HG03457 (cell line): ENCODE results near the gene RPS23.
A peak's percentile ranks its signal among the peaks of the same experiment; 100 is the strongest.

Experiments
- ATAC-seq: cut with Tn5 transposase; IDR thresholded peaks from one replicate; pipeline ENCODE4 v1.9.1; 2021; ENCODE audit warnings: moderate number of reproducible peaks; ENCODE audit not compliant: unreplicated experiment

The RPS23 gene

GRCh38 chr5:82277987-82278710 is at the start of gene RPS23:
Gene RPS23 (minus strand): TSS chr5:82278354. CDS start chr5:82278323, 31 bp downstream.
- ATAC-seq = peak; percentile 93

- ATAC-seq = no peak
Observed at GRCh38 chr5:82327941-82328340, 49.8 kb upstream of the RPS23 start.

GRCh38 chr5:82325996-82326395 is 47.8 kb upstream of the RPS23 start:
- no peak for ATAC-seq

GRCh38 chr5:82325155-82325554 is 47.0 kb upstream of the RPS23 start:
- no peak for ATAC-seq

- no peak for ATAC-seq
Observed at GRCh38 chr5:82320966-82321365, 42.8 kb upstream of the RPS23 start.

- no peak for ATAC-seq
Observed at GRCh38 chr5:82319651-82320376, 41.7 kb upstream of the RPS23 start.

GRCh38 chr5:82319192-82319591 is 41.0 kb upstream of the RPS23 start:
- no peak for ATAC-seq

GRCh38 chr5:82314964-82315758 is 37.0 kb upstream of the RPS23 start:
- ATAC-seq = no peak

- no peak for ATAC-seq
Observed at GRCh38 chr5:82313016-82313415, 34.9 kb upstream of the RPS23 start.

GRCh38 chr5:82312373-82312856 is 34.3 kb upstream of the RPS23 start:
- ATAC-seq = no peak

- ATAC-seq = no peak
Observed at GRCh38 chr5:82309091-82309531, 31.0 kb upstream of the RPS23 start.

GRCh38 chr5:82308416-82308815 is 30.3 kb upstream of the RPS23 start:
- ATAC-seq = no peak

GRCh38 chr5:82307451-82307850 is 29.3 kb upstream of the RPS23 start:
- no peak for ATAC-seq

GRCh38 chr5:82306151-82306550 is 28.0 kb upstream of the RPS23 start:
- no peak for ATAC-seq

GRCh38 chr5:82301190-82301589 is 23.0 kb upstream of the RPS23 start:
- no peak for ATAC-seq

- ATAC-seq = no peak
Observed at GRCh38 chr5:82298668-82299067, 20.5 kb upstream of the RPS23 start.

- ATAC-seq = no peak
Observed at GRCh38 chr5:82297711-82298110, 19.6 kb upstream of the RPS23 start.

GRCh38 chr5:82296929-82297328 is 18.8 kb upstream of the RPS23 start:
- ATAC-seq = no peak

GRCh38 chr5:82295959-82296531 is 17.9 kb upstream of the RPS23 start:
- ATAC-seq = no peak

GRCh38 chr5:82295144-82295543 is 17.0 kb upstream of the RPS23 start:
- ATAC-seq = no peak

GRCh38 chr5:82291420-82291819 is 13.3 kb upstream of the RPS23 start:
- no peak for ATAC-seq
